HG02588 (cell line): ENCODE results near the gene DFFA.

Source experiments
- ATAC-seq: cut with Tn5 transposase; IDR thresholded peaks from one replicate; pipeline ENCODE4 v1.9.1; 2021; ENCODE audit warnings: mild to moderate bottlenecking, moderate library complexity; ENCODE audit not compliant: unreplicated experiment

DFFA gene, protein sequence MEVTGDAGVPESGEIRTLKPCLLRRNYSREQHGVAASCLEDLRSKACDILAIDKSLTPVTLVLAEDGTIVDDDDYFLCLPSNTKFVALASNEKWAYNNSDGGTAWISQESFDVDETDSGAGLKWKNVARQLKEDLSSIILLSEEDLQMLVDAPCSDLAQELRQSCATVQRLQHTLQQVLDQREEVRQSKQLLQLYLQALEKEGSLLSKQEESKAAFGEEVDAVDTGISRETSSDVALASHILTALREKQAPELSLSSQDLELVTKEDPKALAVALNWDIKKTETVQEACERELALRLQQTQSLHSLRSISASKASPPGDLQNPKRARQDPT

DNA sequence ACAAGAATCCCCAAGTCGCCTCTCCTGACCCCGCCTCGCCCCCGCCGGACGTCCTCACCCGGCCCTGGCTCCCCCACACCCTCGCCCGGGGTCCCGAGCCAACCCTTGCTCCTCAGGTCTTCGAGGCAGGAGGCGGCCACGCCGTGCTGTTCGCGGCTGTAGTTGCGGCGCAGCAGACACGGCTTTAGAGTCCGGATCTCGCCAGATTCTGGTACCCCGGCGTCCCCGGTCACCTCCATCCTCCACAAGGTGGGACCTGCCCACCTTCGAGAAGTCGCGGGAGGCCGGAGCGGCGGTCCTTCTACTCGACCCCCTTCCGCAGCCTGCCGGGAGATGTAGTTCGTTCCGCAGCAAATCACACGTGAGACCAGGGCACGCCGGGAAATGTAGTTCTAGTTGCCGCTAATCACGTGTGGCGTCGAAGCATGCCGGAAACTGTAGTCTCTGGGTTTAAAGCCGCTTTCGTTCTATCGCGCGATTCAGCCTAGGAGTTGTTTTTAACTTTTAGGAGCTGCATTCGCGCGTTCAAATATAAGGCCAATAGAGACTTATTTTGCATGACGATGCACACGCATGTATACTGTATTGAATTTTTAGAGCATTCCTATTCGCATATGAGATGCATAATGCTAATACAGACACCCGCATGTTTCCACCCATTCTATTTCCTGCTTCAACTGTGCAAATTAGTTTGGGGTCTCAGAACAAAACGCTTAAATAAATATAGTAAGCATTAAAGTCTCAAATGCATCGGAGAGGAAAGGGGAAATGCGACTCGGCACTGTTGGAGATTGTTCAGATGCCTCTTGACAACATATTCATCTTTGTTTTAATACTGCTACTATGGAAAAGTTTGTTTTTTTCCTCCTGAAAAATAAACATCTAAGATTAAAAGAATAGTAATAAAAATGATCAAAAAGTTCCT lies at the start of gene DFFA:
Gene DFFA, minus strand, starts transcription at position 310 of the 925 bp plus-strand sequence. Its CDS starts 71 bp downstream, at position 239.
- ATAC-seq: peak; percentile 66

DNA sequence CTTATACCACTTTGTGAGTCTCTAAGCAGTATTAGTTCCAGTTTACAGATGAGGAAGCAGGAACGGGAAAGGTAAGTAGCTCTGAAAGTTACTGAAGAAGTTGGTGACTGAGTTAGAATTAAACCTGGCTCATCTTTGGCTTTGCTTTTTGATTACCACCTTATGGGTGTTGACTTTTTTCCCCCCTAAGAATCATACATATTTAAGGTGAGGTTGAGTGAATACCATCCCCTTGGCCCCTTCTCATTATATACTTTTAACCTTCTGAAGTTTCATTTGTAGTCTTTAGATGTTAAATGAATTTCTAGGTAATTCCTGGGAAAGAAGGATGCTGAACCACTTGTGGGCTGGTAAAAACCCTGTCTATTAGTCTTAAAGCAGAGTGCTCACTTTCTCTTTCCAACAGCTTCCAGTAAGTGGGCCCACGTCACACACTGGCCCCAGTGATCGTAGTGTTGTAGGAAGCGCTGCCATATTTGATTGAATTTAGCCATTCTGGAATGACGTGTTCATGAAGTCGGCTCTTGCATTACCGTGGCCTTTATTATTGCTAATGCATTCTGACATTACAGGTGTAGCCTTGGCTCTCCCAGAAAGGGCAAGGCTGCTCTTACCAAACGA lies 49.3 kb upstream of the DFFA start:
- no peak for ATAC-seq

DNA sequence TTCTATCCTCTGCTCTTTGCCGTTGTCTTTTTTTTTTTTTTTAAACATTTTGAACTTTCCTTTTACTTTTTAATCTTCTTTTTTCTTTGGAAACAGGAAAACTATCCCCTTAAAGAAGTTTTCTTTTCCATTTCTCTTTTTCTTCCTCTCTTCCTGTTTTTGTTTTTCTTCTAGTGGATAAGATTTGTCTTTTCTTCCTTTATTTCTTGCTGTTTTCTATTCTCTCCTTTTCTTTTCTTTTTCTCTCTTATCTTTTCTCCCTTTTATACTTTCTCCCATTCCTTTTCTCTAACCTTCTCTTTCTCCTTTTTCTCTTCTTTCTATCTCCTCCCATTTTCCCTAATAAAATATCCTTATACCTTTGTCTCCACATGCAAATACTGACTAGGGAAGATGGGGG lies 48.6 kb upstream of the DFFA start:
- ATAC-seq: no peak

DNA sequence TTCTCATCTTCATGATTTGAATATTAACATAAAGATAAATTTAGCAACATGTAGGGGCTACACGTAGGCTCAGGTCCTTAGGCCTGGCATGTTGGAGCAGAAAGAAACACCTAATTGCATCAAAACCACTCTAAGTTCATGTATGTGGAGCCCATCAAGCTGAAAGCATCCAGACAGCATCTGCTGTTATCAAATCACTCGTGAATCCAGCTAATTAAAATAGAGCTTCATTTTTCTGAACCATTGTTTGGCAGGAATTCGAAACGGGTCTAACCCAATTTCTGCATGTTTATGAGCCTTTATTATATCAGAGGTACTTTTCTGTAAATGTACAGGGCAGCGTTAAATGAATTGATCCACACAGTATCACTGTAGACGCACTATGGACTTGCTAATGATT lies 48.2 kb upstream of the DFFA start:
- ATAC-seq: no peak

DNA sequence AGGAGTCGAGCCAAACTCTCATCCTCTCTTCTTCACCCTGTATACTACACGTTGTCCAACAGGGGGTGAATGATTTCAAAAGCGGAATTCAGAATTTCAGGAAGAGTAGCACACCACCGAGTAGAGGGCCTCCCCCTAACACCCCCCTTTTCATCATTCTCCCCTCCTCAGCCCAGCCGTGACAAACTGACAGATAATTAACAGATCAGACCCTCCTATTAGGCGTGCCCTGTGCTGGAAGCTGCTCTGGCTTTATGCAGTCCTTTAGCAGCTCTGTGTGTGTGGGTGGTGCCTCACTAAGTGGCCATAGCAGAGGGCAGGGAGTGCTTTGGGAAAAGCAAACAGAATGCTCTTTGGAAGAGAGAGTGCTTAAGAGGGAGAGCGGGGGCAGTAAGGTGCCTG lies 46.7 kb upstream of the DFFA start:
- ATAC-seq: no peak

DNA sequence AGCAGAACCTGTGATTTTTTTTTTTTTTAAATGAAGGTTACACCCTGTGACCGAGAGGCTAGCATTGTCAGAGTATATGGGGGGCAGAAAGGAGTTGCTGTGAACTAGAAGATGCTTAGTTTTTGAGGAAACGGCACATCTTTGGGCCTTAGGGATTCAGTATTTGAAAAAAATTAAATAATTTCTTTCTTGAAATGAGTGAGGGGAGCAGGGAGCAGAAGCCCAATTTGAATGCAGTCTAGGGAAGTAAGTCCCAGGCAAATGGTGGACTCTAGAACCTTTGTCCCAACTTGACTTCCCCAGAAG lies 45.3 kb upstream of the DFFA start:
- ATAC-seq: no peak

DNA sequence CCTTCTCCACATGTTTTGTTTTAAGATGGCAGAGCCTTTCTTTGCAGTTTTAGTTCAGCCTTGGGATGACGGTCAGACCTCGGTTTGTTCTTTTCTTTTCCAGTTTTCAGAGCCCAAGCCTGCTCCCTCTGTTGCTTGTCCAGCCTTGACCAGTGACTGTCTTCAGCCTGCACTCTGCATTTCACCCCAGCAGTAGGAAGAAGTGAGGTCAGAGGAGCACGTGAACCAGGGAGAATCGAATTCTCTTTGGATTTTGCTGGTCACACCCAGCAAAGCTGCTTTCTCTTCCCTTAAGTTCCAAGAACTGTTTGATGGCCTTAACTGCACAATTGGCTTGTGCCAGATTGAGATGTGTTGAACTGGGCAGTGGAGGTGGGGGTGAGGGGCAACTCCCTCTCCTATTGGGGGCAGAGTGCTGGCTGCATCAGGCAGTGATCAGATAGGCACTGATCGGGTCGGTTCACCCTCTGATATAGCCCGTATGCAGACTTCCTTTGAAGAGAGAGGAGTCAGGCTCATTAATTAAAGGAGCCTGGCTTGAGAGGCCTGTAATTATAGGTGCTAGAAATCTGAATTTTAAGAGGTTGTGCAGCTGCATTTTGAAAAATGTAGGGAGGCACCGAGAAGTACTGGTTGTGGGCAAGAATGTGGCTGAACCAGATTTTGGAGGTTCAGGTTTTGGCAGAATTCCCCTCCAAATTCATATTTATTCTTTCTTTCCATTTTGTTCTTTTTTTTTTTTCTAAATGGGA lies 44.8 kb upstream of the DFFA start:
- ATAC-seq: no peak

DNA sequence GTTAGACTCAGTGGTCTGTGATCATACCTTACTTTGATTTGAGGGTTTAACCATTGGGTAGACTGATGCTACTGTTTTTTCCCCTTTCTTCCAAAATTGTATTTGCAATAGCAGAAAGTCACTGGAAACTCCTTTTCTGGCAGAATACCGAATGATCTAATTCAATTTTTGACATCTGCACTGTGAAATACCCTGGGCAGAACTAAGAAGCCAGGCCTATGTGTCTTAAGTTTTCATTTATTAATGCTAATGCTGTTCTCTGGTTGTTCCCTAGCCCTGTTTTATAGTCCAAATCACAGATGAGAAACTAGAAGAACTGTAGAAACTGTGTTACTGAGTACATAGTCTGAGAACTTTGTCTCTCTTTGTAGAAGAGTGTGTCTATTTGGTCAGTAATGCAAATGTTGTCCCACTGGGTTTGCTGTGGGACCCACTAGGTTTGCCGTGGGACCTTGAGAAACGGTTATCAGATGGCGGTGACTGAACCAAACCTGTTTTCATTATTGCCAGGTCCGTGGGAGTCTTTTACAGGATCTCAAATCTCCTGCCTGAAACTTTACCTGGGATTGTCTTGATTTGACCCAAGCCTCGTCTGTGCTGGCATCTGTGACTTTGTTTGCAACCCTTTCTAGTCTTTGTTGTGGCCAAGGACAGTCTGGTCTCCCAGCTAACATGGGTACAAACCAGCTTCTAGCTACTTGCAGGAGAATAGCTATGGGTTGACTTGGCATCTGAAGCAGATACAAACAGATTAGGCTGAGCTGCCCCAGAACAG lies 43.8 kb upstream of the DFFA start:
- ATAC-seq: no peak

DNA sequence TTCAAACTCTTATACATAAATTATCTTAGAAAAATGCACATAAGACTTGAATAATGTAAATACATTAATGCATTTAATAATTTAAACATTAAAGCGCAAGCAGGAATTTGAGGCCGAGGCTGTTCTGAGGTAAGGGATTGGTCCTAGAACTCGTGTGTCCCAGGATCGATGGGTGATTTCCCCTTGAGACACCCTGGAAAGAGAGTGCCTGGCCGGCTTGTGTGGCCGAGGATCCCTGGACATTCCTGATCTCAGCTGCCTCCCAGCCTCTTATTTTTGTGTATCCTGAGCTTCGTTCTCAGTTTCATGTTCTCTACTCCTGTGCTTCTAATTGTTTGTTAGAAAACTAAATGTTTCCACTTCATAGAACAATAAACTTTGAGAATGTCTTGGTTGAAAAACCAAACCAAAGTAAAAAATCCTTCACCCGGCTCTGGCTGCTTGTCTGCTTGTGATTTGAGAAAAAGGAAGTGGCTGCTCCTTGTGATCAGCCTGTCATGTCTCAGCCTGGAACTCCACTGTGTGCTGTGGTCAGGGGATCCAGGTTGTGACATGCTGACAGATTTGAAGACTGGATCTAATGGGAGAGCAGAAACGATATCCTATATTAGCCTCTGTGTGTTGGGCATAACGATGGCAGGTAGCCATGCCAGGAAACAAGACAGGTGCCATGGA lies 43.1 kb upstream of the DFFA start:
- no peak for ATAC-seq

DNA sequence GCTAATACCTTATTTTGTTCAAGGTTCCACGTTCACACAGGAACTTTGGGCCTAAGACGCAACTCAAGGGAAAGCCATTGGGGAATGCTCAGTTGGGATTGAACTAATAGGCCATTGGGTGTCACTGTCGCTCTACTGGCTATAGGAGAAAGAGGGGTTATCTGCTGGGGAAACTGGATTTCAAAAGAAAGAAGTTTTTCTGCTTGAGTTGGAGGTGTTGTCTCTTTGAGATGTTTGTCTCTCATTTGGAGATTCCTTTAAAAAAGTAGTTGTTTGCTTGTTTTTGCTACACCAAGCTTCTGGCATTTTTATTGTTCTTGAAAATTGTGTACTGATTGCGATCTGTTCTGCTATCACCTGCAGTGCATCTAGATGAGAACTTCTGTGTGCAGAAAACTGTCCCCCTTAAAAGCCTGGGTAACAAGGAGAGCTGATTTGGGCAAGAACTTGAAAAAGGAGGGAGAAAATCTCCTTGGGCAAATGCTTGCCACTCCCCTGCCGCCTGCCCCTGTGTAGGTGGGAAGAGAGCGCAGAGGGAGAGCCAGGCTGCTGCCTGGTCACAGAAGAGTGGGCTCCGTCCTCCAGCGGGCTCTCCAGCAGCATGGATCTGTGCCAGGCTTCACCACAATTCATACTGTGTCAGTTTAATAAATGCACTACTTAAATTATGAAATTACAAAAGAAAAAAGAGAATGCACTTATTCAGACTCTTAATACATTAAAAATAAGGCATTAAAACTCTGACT lies 42.3 kb upstream of the DFFA start:
- no peak for ATAC-seq

DNA sequence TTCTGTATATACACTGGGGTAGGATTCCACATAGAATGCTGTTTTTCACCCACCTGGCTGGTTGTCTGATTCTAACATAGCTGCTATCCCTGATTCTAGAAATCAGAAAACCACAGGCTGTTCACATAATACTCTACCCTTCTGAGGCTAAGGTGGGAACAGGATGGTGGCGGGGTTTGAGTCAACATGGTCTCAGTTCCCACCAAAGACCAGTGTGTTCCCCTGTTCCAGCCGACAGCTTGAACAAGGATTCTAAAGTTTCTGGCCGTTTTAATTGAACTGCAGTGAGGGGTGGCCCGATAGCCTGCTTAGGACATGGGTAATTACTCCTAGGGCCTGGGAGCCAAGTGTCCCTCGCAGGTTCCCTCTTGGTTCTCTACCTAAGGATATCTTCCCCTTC lies 40.9 kb upstream of the DFFA start:
- ATAC-seq: no peak

DNA sequence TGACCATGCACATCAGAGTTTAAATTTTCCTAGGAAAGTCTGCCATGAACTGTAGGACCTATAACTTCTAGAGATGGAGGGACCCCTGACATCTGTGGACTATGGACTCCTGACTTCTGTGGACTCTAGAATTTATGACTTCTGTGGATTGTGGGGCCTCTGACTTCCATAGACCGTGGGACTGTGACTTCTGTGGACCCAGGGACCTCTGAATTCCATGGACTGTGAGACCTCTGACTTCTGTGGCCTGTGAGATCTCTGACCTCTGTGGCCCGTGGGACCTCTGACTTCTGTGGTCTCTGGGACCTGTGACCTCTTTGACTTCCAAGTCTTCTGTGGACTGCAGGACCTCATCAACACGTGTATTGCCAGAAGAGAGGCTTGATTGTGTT lies 39.2 kb upstream of the DFFA start:
- ATAC-seq: no peak

DNA sequence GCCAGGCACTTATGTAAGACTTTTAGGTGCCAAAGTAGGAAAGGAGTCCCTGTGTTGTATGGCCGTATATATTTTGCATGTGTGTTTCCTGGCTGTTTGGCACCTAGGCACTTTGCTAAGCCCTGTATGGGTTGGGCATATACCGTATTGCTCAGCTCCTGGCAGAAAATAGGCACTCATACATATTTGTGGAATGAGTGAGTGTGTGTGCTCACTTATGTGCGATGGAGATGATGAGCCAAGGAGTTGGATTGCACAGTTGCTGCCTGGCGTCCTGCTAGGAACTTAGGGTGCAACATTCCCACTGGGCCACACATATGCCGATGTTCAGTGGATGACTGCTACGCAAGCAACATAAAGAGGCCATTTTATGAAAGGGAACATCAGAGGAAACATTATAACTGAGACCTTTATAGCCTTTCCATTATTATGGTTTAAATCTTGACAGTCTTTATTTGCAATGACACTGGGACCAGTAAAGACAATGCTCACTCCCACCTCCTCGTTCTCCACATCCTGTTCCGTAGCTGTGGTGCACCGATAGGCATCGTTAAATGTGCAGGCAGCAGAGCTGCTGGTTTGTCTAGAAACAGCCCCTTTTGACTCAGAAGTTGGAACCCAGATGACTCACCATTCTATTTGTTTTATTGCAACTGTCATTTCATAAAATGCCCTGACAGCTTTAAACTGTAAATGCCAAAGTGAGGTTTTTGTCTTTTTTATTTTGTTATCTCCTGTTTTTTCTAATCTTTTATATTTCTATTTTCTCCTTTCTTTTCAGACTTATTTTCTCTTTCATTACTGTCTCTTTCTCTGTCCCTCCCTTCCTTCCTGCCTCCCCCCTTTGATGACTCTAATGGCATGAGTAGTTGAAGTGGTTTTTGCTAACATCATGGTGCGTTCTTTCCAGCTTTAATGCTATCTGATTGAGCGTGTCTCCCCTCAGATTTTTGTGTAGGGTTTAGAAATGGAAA lies 38.5 kb upstream of the DFFA start:
- ATAC-seq: peak; percentile 75

DNA sequence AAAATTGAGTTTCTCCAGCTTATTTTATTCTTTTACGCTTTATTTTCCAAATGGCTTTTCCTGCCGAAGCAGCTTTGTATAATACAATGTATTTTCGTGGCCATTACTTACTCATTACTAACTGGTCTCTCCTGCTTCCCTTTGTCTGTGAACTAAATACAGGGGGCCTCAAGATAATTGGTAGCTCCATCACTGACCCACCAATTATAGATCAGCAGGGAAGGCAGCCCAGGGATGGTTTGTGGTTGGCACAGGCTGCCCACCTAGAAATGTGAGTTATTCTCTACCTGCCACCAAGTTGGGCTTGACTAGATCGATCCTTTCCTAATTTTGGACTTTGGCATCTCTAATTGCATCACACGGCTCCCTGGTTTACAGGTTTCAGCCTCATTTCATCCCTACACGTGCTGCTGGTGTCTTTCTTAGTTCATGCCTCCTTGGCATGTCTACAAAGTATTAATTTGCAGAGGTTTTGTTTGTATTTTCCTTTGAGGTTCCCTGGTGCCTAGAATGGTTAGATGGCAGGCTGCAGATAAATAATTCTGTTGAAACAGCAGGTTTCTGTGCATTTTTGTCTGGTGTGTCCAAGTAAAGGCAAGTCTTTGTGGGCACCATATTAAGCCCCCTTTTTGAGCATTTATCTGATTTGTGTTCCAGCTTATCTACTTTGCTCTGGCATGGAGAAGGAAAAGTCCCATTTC lies 37.6 kb upstream of the DFFA start:
- ATAC-seq: no peak

DNA sequence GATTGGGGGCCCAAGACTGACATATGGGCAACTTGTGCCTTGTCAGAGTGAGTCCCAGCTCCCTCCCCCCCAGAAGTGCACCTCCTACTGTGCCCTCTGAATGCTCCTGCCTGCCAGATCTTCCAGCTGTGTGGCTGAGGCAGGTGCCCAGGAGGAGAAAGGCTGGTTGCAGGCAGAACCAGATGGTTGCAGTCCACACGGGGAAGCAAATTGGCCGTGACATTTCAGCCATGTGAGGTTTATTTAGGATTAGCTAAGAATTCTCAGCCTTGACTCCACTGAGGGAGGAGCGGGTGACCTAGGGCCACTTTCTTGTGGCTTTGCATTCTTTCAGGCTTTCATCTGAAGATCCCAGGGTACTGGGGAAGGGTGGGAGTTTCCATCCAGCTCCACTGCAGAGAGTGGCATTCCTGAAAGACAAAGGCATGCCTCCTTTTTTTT lies 36.2 kb upstream of the DFFA start:
- ATAC-seq: no peak

DNA sequence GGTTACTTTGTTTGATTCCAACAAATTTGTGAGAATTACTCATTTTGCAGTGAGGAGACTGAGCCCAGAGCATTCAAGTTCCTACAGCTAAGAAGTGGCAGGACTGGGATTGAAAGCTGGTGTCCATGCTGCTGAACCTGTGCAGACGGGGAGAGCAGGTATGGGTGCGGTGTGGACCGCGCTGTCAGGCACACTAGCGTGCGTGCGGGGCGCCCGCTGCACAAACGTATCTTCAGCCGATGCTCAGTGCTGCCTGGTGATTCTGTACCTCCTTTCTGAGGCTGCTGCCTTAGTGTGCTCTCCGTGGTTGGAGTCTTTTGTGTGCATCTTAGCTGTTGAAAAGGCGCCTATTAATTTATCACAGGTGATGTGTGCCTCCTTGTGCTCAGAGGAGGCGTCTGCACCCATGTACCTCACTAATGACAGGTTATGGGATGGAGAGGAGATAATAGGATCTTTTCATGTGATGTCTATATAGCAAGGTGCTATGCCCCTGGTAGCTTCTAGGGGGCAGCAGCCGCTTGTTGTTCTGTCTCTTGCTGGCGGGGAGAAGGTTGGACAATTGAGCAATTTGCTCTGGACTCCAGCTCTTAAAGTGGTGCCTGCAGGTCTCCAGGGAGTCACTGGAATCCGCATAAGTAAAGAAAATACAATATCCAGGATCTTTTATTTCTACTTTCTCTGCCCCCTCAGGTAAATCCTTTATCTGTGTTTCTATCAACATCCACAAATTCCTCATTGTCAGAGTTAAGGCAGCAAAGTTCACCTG lies 35.0 kb upstream of the DFFA start:
- no peak for ATAC-seq

DNA sequence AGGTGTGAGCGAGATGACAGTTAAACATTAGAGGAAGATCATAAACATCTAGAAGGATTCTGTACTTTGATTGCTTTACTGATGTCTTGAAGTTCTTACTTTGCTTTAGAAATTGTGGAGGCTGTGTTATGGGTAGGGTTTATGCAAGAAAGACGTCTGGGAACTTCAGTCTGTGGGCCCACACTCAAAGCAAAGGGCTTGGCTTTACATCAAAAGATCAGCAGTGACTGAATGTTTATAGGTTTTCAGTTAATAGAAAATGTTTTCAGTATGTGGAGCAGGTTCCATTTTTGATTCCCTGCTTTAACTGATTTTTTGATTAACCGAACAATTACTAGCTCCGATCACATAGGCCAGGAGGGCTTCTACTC lies 34.3 kb upstream of the DFFA start:
- ATAC-seq: no peak
